Thyroid gland (tissue), 4 donors: ENCODE data around the gene KLK15. TPM values are rescaled to one million over a fixed set of nuclear protein-coding genes. Genes with fewer than 3 reads are reported as not detected.

Experiments
- DNase-seq, 2 donors: peaks; one replicate each; pipeline ENCODE4 v3.0.0-alpha.2; 2019
- H3K27ac ChIP-seq, 3 donors: fragments of 200-600 bp; sonication (generic); 1 replicate in 2 of 3; 2 replicates in 1 of 3; pipeline ENCODE4 v1.5.1; 2016 to 2019; ENCODE audit warnings: mild to moderate bottlenecking in 1 of 3, moderate library complexity in 1 of 3
- H3K27me3 ChIP-seq: fragments of 200-600 bp; sonication (generic); one replicate; pipeline ENCODE4 v1.5.1; 2019
- H3K36me3 ChIP-seq, 2 donors: fragments of 200-600 bp; sonication (generic); one replicate each; pipeline ENCODE4 v1.5.1; 2016 to 2019
- H3K4me1 ChIP-seq, 2 donors: fragments of 200-600 bp; sonication (generic); one replicate each; pipeline ENCODE4 v1.5.1; 2017 to 2019
- H3K4me3 ChIP-seq, 3 donors: fragments of 200-600 bp; sonication (generic); replicated peaks in 1 of 3; 1 replicate in 2 of 3; 2 replicates in 1 of 3; pipeline ENCODE4 v1.5.1; 2016; ENCODE audit warnings: mild to moderate bottlenecking in 1 of 3
- H3K9me3 ChIP-seq: fragments of 200-600 bp; sonication (generic); one replicate; pipeline ENCODE4 v1.5.1; 2017
- CTCF ChIP-seq, 6 experiments: fragments of 200-600 bp in 3 of 6; fragments of 450-650 bp in 3 of 6; sonication (generic) in 3 of 6; IDR thresholded peaks; one replicate each; pipeline ENCODE4 v1.5.1; 2016 to 2019; ENCODE audit warnings: antibody characterized with exemption in 6 of 6, mild to moderate bottlenecking in 2 of 6, inconsistent platforms in 1 of 6, moderate library complexity in 1 of 6
- POLR2A ChIP-seq, 2 donors: fragments of 450-650 bp; IDR thresholded peaks; one replicate each; pipeline ENCODE4 v1.6.1; 2017; ENCODE audit warnings: antibody characterized with exemption in 2 of 2, mild to moderate bottlenecking in 2 of 2, moderate library complexity in 1 of 2
- WGBS, 2 donors: methylation state at CpG; one replicate each; pipeline ENCODE4 v1.1.5; 2017; 5-methylcytosine and 5-hydroxymethylcytosine counted together
- intact Hi-C: fragments of 100-400 bp; cut with DNase I; formaldehyde crosslinking; loops from one replicate; pipeline ENCODE4 v1.15.1; 2023
- total RNA-seq, 4 donors: library from RNA; depleted of rRNA; stranded (reverse); fragments of >200 nt; gene quantifications; one replicate each; pipeline ENCODE4 v1.2.3, GENCODE V29; 2016

The KLK15 gene
- total RNA-seq, 4 donors from 2014 or later = 0.81 to 2.8 (median 1.8) TPM; not detected in 1

- intact Hi-C loops = loop anchor here (10.0 kb wide), 2 partner anchors 246 to 426 kb away; no protein-coding TSS in a partner anchor
- DNase-seq = peak in 1 of 2 donors; percentile 15
- Histone ChIP-seq H3K27me3 (peaks cover 19% of the 10 kb centered on the region), H3K27ac (no peak overlapping the region), H3K36me3 (no peaks in the 10 kb centered on the region), H3K4me3 (no peak overlapping the region), H3K9me3 (no peaks in the 10 kb centered on the region), H3K4me1 (no peaks in the 10 kb centered on the region)
- WGBS, 2 donors = 36 to 40% methylated on average over 13 to 16 of the region's 16 CpGs
- TF ChIP-seq CTCF (IDR thresholded peaks at IDR 0.05) = no peak
Observed at GRCh38 chr19:50780753-50781435, 52.5 kb downstream of the KLK15 start.

- Histone ChIP-seq H3K4me3 (no peak overlapping the region), H3K36me3 (no peaks in the 10 kb centered on the region), H3K9me3 (no peaks in the 10 kb centered on the region), H3K27ac (no peak overlapping the region), H3K27me3 (peaks cover 19% of the 10 kb centered on the region), H3K4me1 (no peaks in the 10 kb centered on the region)
- no peak for DNase-seq
- 48 to 61% methylated on average over 8 to 25 of the region's 25 CpGs for WGBS, 2 donors
- no peak for TF ChIP-seq CTCF (IDR thresholded peaks at IDR 0.05)
- no peak for TF ChIP-seq POLR2A (IDR thresholded peaks at IDR 0.05)
- intact Hi-C loops = loop anchor here (10.0 kb wide), 2 partner anchors 245 to 425 kb away; no protein-coding TSS in a partner anchor
Observed at GRCh38 chr19:50779504-50780457, 53.6 kb downstream of the KLK15 start.

GRCh38 chr19:50778906-50779430 lies 54.4 kb downstream of the KLK15 start:
- TF ChIP-seq POLR2A (IDR thresholded peaks at IDR 0.05) (no peak), CTCF (IDR thresholded peaks at IDR 0.05) (no peak)
- intact Hi-C loops = no loop called here
- no peak overlapping the region for H3K27ac ChIP-seq
- no peaks in the 10 kb centered on the region for H3K9me3 ChIP-seq
- 59 to 61% methylated on average over 7 of the region's 7 CpGs for WGBS, 2 donors
- DNase-seq = no peak
- no peak overlapping the region for H3K4me3 ChIP-seq
- H3K36me3 ChIP-seq = no peaks in the 10 kb centered on the region
- no peaks in the 10 kb centered on the region for H3K4me1 ChIP-seq
- H3K27me3 ChIP-seq = peaks cover 19% of the 10 kb centered on the region

- intact Hi-C loops = no loop called here
- Histone ChIP-seq H3K27ac (no peak overlapping the region), H3K36me3 (no peaks in the 10 kb centered on the region), H3K27me3 (peaks cover 19% of the 10 kb centered on the region), H3K9me3 (no peaks in the 10 kb centered on the region), H3K4me3 (no peak overlapping the region), H3K4me1 (no peaks in the 10 kb centered on the region)
- TF ChIP-seq POLR2A (IDR thresholded peaks at IDR 0.05) (no peak), CTCF (IDR thresholded peaks at IDR 0.05) (no peak)
- 1 to 3% methylated on average over 17 to 25 of the region's 30 CpGs for WGBS, 2 donors
- no peak for DNase-seq
Observed at GRCh38 chr19:50777830-50778303, 55.5 kb downstream of the KLK15 start.
